NCI-H748 treated with DMSO at 0.1 percent for 48 hours (cell line): ENCODE data around the gene CD3G.

Experiments
- DNase-seq: peaks from one replicate; lab custom pipeline; 2025; lab: John Stamatoyannopoulos, UW

Gene CD3G

DNA sequence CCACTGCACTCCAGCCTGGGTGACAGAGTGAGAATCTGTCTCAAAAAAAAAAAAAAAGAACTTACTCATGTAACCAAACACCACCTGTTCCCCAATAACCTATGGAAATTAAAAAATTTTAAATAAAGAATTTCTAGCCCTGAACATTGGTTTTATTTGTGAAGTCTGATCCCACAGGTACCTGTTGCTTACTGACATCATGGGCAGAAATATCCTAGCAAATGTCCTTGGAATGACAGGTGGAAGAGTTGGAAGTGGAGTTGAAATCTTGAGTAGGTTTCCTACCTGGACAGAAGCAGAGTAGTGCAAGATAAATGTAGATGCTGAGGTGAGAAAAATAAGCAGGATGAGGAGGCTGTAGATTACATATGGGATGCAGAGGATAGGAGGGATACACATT is 18.9 kb upstream of the CD3G start:
- DNase-seq, result no peak

DNA sequence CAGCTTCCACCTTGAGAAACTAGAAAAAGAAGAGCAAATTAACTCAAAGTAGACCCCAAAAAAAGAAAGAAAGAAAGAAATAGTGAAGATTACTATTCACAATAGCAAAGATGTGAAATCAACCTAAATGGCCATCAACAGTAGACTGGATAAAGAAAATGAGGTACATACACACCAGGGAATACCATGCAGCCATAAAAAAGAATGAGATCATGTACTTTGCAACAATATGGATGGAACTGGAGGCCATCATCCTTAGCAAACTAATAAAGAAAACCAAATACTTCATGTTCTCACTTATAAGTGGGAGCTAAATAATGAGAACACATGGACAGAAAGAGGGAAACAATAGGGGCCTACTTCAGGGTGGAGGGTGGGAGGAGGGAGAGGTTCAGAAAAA is 15.4 kb upstream of the CD3G start:
- no peak for DNase-seq

- DNase-seq, result no peak
Observed at GRCh38 chr11:118334745-118335144, 9.4 kb upstream of the CD3G start.

- DNase-seq, result no peak
Observed at GRCh38 chr11:118338637-118339061, 5.5 kb upstream of the CD3G start.

DNA sequence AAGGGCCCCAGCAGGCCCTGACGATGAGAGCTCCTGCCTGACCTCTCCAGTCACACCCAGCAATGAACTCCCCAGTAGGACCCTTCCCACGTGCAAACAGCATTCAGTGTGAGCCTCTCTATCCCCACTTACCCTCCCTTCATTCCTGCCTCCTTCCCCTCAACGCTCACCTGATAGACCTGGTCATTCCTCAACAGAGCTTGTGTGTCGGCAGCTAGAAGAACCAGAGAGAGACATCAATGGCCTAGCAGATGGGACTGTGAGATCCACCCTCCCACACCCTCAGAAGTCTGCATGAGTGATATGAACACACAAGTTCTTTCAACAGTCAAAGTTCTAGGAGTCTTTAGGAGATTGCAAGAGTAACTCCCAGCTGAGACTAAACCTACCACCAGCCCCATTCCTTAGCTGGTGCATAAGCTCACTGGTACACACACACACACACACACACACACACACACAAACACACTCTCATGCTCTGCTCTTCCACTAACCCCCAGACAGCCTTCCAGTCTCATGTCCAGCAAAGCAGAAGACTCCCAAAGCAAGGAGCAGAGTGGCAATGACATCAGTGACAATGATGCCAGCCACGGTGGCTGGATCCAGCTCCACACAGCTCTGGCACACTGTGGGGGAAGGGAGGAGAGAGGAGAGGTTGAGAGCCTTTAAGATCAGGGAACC is 4.7 kb upstream of the CD3G start:
- DNase-seq, result no peak

DNA sequence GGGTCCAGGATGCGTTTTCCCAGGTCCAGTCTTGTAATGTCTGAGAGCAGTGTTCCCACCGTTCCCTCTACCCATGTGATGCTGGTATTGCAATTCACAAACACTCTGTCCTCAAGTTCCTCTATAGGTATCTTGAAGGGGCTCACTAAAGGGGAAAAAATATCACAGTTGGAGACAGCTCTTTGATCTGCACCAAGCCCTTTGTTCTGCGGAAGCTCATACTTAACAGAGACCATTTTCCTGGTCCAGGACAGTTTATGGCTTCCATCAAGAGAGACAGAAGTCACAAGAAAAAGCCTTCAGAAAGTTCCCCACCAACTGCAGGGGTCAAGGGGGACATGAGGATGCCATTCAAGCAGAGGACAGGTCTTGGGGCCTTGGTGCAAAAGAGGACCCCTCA is 3.7 kb upstream of the CD3G start:
- no peak for DNase-seq

DNA sequence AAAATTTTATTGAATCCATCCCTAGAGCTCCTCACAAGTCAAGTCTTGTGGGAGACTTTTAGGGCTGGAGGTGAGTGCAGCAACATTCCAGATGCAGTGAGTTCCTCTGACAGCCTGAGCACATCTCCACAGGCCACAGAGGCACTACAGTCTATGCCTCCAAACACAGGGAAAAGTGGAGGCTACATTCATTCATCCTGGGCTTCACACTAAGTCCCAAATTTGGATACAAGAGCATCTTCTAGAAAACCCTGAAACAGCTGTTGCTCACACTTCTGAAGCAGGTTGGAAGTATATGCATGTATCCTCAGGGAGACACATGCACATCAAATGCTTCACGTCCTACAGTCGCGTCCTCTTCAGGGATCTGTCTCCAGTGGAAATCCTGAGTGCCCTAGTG is 2.9 kb upstream of the CD3G start:
- no peak for DNase-seq

DNA sequence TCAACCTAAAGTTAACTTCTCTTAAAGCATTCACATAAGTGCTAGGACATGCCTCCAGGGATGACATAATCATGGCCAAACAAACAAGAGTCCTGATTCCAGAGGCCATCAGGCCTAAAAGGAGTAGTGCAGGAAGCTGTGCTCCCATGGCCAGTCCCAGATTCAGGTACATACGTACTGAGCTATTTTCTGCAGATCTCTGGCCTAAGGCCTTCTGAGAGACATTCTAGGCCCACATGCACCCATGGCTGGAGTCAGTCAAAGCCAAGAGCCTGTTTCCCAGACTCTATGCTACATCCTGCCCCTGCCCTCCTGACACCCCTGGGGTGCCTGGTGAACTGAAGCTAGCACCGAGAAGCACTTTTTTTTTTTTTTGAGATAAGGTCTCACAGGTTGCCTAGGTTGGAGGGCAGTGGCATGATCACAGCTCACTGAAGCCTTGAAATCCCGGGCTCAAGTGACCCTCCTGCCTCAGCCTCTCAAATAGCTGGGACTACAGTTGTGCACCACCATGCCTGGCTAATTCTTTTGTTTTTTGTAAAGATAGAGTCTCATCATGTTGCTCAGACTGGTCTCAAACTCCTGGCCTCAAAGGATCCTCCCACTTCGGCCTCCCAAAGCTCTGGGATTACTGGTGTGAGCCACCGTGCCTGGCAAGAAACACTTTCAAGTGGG is 2.2 kb upstream of the CD3G start:
- no peak for DNase-seq

- no peak for DNase-seq
Observed at GRCh38 chr11:118342503-118343161, 1.5 kb upstream of the CD3G start, which contains the start of gene CD3D. Gene CD3D (minus strand): TSS chr11:118342705. CDS start chr11:118342607, 98 bp downstream.

GRCh38 chr11:118343248-118343647 is 896 bp upstream of the CD3G start:
- no peak for DNase-seq

- no peak for DNase-seq
Observed at GRCh38 chr11:118349475-118349874, 5.3 kb downstream of the CD3G start.

DNA sequence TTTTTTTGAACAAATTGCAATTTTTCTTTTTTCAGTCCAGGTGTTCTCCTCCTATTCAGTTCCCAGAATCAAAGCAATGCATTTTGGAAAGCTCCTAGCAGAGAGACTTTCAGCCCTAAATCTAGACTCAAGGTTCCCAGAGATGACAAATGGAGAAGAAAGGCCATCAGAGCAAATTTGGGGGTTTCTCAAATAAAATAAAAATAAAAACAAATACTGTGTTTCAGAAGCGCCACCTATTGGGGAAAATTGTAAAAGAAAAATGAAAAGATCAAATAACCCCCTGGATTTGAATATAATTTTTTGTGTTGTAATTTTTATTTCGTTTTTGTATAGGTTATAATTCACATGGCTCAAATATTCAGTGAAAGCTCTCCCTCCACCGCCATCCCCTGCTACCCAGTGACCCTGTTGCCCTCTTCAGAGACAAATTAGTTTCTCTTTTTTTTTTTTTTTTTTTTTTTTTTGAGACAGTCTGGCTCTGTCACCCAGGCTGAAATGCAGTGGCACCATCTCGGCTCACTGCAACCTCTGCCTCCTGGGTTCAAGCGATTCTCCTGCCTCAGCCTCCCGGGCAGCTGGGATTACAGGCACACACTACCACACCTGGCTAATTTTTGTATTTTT is 9.1 kb downstream of the CD3G start:
- DNase-seq, result no peak

DNA sequence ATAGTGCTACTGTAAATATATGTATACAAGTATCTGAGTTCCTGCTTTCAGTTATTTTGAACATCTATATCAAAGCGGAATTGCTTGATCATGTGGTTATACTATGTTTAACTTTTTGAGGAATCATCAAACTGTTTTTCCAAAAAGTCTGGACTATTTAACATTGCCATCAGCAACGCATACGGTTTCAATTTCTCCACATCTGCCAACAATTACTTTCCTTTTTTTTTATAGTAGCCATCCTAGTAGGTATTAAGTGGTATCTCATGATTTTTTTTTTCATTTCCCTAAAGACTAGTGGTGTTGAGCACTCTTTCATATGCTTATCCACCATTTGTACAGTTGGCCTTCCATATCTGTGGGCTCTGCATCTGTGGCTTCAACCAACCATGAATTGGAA is 13.9 kb downstream of the CD3G start:
- DNase-seq, result no peak

DNA sequence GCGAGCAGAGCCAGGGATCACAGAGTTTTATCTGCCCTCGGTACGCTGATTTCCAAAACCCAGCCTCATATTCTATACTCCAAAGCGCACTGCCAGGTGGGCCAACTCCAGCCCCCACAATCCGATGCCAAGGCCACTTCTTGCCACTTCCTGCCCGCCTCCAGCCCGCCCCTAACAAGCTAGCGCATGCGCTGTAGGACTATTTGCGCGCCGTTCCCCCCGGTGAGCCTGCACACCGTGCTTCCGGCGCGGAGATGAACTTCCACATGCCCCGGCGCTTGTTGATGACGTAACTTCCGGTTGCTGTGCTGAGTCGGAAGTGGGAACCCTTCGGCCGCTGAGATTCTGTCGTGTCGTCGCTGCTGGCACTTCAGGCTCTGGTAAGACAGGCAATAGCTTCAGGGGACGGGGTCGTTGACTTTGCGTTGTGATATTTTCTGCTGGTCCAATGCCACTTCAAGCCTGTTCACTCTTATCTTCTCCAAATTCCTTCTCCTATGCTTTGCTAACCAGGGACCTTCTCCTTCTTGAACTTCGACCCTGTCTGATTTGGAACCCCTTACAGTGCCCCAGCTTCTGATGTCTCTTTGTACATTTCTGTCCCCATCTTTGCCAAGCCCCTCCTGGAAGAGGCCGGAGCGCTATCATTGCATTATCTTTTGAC is 15.3 kb downstream of the CD3G start, which contains the start of gene UBE4A:
Gene UBE4A (plus strand): TSS at position 306 of the 664 bp plus-strand sequence. CDS start 5,481 bp downstream, outside the sequence.
- DNase-seq, result peak; percentile 58

DNA sequence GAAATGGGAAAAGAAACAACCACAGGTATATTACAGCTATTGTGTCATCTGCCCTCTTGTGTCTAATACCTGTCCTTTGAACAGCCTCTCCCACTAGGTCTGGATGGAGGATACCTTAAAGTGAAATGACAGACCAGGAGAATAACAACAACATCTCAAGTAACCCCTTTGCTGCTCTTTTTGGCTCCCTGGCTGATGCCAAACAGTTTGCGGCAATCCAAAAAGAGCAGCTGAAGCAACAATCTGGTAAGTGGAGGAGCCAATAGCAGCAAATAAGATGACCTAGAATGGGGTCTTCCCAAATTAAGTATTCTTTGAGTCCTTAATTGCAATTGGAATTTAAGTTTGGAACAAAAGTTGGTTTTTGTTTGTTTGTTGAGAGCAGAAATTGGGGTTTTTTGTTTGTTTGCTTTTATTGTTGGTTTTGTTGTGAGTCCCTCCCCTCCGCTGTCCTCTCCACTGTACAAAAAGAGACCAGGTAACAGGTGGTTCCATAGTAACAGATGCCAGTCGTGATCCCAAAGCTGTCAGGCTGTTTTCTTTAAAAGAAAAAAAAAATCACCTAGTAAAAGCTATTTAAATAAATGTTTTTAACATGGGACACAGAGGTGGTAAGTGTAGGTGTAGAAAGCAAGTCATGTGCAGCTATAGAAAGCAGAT is 20.9 kb downstream of the CD3G start:
- DNase-seq, result no peak

DNA sequence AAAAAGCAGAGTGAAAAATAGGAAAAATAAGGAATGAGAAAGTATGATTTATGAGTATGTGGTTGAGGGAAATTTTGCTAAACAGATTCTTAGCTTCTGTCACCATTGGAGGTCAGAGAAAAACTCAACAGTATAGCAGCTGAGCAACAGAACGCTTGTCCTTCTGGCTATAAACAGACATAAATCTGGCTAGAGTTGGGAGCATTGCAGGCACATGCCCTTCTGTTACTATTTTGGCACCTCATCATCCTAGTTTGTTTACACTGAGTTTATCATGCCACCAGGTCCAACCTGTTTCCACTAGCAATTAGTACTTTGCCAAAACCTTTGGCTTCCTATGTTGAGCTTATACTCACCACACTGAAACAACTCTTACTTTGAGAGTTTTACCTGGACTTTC is 22.1 kb downstream of the CD3G start:
- DNase-seq, result no peak

- DNase-seq, result no peak
Observed at GRCh38 chr11:118370774-118371173, 26.6 kb downstream of the CD3G start.

DNA sequence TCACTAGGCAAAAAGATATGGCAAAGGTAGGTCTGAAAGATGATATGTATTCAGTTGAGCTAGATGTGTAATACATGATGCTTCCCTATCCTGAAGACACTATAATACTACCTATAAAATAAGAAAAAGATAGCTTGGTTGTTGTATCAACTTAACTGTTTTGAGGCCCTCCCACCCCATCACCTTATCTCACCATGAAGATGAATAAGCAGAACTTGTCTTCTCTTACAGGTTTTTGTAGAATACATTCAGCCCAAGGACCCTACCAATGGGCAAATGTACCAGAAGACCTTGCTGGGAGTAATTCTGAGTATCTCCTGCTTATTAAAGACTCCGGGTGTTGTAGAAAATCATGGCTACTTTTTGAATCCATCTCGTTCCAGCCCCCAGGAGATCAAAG is 29.1 kb downstream of the CD3G start:
- no peak for DNase-seq

GRCh38 chr11:118373871-118374270 is 29.7 kb downstream of the CD3G start:
- no peak for DNase-seq

DNA sequence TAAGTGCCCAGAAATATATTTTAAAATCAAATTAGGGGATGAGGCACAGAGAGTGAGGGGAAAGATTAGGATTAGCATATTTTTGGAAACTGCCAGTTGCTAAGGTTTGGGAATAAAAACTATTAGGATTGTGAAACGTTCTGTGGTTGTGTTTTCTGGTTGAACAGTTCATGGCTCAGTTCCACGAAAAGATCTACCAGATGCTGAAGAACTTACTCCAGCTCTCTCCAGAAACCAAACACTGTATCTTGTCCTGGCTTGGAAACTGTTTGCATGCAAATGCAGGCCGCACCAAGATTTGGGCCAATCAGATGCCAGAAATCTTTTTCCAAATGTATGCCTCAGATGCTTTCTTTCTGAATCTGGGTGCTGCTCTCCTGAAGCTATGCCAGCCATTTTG is 30.6 kb downstream of the CD3G start:
- DNase-seq, result no peak

- no peak for DNase-seq
Observed at GRCh38 chr11:118375978-118376377, 31.8 kb downstream of the CD3G start.

DNA sequence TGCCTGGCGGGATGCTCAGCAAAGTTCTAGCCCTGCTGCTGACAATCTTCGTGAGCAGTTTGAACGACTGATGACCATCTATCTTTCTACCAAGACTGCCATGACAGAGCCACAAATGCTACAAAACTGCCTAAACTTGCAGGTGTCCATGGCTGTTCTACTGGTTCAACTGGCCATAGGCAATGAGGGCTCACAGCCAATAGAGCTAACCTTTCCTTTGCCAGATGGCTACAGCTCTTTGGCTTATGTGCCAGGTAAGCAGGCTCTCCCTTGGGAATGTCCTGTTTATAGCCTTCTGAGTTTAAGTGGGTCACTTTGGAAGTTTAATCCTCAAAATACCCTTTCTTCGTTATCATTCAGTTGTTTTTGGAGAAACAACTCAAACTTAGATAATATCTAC is 35.4 kb downstream of the CD3G start:
- no peak for DNase-seq
